HepG2 (cell line): ENCODE results near the gene S100A5. TPM values are rescaled to one million over a fixed set of nuclear protein-coding genes. Genes with fewer than 3 reads are reported as not detected.
A peak's percentile ranks its signal among the peaks of the same experiment; 100 is the strongest.

Experiments used
- AHR ChIP-seq: IDR thresholded peaks from 2 replicates; pipeline ENCODE4 v1.6.1; 2018; ENCODE audit warnings: missing genetic modification reagents, missing compliant biosample characterization
- CBX2 ChIP-seq, 2 experiments: fragments of 200-600 bp in 1 of 2; sonication (generic); formaldehyde crosslinking in 1 of 2; IDR thresholded peaks; 2 replicates each; pipeline versions ENCODE4 v1.7.0 to v1.8.1; 2018 to 2022; ENCODE audit warnings: low read depth in 2 of 2, low read length in 1 of 2, mild to moderate bottlenecking in 1 of 2, missing genetic modification reagents in 1 of 2
- DNMT1 ChIP-seq: sonication (generic); formaldehyde crosslinking; IDR thresholded peaks from 2 replicates; pipeline ENCODE4 v1.5.1; 2020; ENCODE audit warnings: mild to moderate bottlenecking, missing genetic modification reagents
- FOXM1 ChIP-seq: sonication (generic); formaldehyde crosslinking; IDR thresholded peaks from 2 replicates; pipeline ENCODE4 v1.5.0; 2020; ENCODE audit warnings: missing genetic modification reagents
- GFI1 ChIP-seq: sonication (generic); formaldehyde crosslinking; IDR thresholded peaks from 2 replicates; pipeline ENCODE4 v1.5.0; 2020; ENCODE audit warnings: missing genetic modification reagents, mild to moderate bottlenecking, borderline replicate concordance
- HMG20A ChIP-seq: IDR thresholded peaks from 2 replicates; pipeline ENCODE4 v1.6.1; 2016; ENCODE audit warnings: borderline replicate concordance
- JARID2 ChIP-seq: sonication (generic); formaldehyde crosslinking; IDR thresholded peaks from 2 replicates; pipeline ENCODE4 v1.8.1; 2023; ENCODE audit warnings: missing genetic modification reagents, inconsistent platforms; ENCODE audit not compliant: insufficient replicate concordance
- MTA3 ChIP-seq: sonication (generic); formaldehyde crosslinking; IDR thresholded peaks from 2 replicates; pipeline ENCODE4 v1.4.0; 2020; ENCODE audit warnings: missing genetic modification reagents
- SRY ChIP-seq: sonication (generic); formaldehyde crosslinking; IDR thresholded peaks from 2 replicates; pipeline ENCODE4 v1.8.0; 2022; ENCODE audit warnings: mild to moderate bottlenecking, missing genetic modification reagents
- ZNF670 ChIP-seq: sonication (generic); formaldehyde crosslinking; IDR thresholded peaks from 2 replicates; pipeline ENCODE4 v1.8.0; 2022; ENCODE audit warnings: mild to moderate bottlenecking, missing genetic modification reagents, borderline replicate concordance
- polyA plus RNA-seq, 8 experiments: library from polyadenylated mRNA; depleted of rRNA in 3 of 8; stranded (reverse) in 7 of 8; unstranded in 1 of 8; fragments of >200 nt; fragmentation: Illumina TruSeq in 4 of 8; extraction: Trizol in 4 of 8; gene quantifications; 2 replicates each; pipeline versions ENCODE4 v1.2.1 to v1.2.3, GENCODE V29; 2011 to 2016; ENCODE audit warnings: low read depth in 4 of 8, missing spikeins in 1 of 8, mixed read lengths in 1 of 8; ENCODE audit not compliant: insufficient read depth in 1 of 8
- total RNA-seq, 5 experiments: library from RNA; depleted of rRNA; stranded (reverse); fragments of >200 nt; fragmentation: Illumina TruSeq; extraction: Trizol; gene quantifications; 2 replicates each; pipeline ENCODE4 v1.2.3, GENCODE V29; 2016; ENCODE audit warnings: low read depth in 1 of 5
- TF ChIP-seq, protein P1 (sequence below): sonication (generic); formaldehyde crosslinking; IDR thresholded peaks from 2 replicates; pipeline ENCODE4 v1.9.0; 2021; ENCODE audit warnings: missing genetic modification reagents, borderline replicate concordance
- TF ChIP-seq, protein P2 (sequence below): sonication (generic); formaldehyde crosslinking; conservative IDR thresholded peaks from 2 replicates; pipeline ENCODE4 v1.8.0; 2022; ENCODE audit warnings: mild to moderate bottlenecking, moderate library complexity, missing genetic modification reagents
- TF ChIP-seq, protein P3 (sequence below): sonication (generic); formaldehyde crosslinking; IDR thresholded peaks from 2 replicates; pipeline ENCODE4 v1.4.0; 2020; ENCODE audit warnings: mild to moderate bottlenecking, missing genetic modification reagents
- TF ChIP-seq, protein P4 (sequence below): sonication (generic); formaldehyde crosslinking; IDR thresholded peaks from 2 replicates; pipeline ENCODE4 v1.4.0; 2020; ENCODE audit warnings: missing genetic modification reagents, borderline replicate concordance

S100A5 gene
- total and polyA plus RNA-seq, 2 of the 13 experiments (the other 11 are each of a cell fraction or from before 2014, with no cell fraction given) = not detected

DNA sequence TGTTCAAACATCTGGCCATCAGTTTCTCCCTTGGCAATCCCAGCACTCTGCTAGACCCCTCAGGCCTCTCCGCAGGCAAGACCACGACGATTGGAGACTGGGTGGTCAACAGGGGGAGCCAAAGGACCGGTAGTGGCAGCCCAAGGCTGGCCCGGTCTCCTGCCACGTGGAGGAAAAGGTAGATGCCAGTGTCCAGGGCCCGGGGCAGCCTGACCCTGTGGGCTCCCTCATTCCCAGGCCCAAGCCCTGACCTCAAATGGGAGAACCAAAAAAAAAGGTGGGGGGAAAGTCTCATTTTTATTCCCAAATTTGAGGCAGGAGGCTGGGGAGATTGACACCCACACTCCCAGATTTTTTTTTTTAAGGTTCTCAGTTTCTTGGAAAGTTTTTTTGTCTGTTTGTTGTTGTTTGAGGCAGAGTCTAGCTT lies 29.7 kb downstream of the S100A5 start (continued):
- TF ChIP-seq GFI1 (CRISPR knock-in tag) = no peak
- TF ChIP-seq MTA3 (CRISPR knock-in tag) = no peak
- TF ChIP-seq CBX2 (IDR thresholded peaks at IDR 0.05; ENCODE audit: low read depth, low read length) = no peak
- no peak for TF ChIP-seq CBX2 (CRISPR knock-in tag; IDR thresholded peaks at IDR 0.05; ENCODE audit: low read depth)
- no peak for TF ChIP-seq SRY (CRISPR knock-in tag)
- TF ChIP-seq DNMT1 = no peak
- TF ChIP-seq, protein P1, sequence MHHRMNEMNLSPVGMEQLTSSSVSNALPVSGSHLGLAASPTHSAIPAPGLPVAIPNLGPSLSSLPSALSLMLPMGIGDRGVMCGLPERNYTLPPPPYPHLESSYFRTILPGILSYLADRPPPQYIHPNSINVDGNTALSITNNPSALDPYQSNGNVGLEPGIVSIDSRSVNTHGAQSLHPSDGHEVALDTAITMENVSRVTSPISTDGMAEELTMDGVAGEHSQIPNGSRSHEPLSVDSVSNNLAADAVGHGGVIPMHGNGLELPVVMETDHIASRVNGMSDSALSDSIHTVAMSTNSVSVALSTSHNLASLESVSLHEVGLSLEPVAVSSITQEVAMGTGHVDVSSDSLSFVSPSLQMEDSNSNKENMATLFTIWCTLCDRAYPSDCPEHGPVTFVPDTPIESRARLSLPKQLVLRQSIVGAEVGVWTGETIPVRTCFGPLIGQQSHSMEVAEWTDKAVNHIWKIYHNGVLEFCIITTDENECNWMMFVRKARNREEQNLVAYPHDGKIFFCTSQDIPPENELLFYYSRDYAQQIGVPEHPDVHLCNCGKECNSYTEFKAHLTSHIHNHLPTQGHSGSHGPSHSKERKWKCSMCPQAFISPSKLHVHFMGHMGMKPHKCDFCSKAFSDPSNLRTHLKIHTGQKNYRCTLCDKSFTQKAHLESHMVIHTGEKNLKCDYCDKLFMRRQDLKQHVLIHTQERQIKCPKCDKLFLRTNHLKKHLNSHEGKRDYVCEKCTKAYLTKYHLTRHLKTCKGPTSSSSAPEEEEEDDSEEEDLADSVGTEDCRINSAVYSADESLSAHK (CRISPR knock-in tag) = no peak
- 0 out of 2 replicates have a peak, but pooled peaks have one; percentile 56 for TF ChIP-seq AHR (CRISPR knock-in tag)
- TF ChIP-seq, protein P2, sequence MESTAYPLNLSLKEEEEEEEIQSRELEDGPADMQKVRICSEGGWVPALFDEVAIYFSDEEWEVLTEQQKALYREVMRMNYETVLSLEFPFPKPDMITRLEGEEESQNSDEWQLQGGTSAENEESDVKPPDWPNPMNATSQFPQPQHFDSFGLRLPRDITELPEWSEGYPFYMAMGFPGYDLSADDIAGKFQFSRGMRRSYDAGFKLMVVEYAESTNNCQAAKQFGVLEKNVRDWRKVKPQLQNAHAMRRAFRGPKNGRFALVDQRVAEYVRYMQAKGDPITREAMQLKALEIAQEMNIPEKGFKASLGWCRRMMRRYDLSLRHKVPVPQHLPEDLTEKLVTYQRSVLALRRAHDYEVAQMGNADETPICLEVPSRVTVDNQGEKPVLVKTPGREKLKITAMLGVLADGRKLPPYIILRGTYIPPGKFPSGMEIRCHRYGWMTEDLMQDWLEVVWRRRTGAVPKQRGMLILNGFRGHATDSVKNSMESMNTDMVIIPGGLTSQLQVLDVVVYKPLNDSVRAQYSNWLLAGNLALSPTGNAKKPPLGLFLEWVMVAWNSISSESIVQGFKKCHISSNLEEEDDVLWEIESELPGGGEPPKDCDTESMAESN = peak; percentile 37; the same call in 1 of the 2 replicates
- TF ChIP-seq ZNF670 = no peak
- TF ChIP-seq, protein P3, sequence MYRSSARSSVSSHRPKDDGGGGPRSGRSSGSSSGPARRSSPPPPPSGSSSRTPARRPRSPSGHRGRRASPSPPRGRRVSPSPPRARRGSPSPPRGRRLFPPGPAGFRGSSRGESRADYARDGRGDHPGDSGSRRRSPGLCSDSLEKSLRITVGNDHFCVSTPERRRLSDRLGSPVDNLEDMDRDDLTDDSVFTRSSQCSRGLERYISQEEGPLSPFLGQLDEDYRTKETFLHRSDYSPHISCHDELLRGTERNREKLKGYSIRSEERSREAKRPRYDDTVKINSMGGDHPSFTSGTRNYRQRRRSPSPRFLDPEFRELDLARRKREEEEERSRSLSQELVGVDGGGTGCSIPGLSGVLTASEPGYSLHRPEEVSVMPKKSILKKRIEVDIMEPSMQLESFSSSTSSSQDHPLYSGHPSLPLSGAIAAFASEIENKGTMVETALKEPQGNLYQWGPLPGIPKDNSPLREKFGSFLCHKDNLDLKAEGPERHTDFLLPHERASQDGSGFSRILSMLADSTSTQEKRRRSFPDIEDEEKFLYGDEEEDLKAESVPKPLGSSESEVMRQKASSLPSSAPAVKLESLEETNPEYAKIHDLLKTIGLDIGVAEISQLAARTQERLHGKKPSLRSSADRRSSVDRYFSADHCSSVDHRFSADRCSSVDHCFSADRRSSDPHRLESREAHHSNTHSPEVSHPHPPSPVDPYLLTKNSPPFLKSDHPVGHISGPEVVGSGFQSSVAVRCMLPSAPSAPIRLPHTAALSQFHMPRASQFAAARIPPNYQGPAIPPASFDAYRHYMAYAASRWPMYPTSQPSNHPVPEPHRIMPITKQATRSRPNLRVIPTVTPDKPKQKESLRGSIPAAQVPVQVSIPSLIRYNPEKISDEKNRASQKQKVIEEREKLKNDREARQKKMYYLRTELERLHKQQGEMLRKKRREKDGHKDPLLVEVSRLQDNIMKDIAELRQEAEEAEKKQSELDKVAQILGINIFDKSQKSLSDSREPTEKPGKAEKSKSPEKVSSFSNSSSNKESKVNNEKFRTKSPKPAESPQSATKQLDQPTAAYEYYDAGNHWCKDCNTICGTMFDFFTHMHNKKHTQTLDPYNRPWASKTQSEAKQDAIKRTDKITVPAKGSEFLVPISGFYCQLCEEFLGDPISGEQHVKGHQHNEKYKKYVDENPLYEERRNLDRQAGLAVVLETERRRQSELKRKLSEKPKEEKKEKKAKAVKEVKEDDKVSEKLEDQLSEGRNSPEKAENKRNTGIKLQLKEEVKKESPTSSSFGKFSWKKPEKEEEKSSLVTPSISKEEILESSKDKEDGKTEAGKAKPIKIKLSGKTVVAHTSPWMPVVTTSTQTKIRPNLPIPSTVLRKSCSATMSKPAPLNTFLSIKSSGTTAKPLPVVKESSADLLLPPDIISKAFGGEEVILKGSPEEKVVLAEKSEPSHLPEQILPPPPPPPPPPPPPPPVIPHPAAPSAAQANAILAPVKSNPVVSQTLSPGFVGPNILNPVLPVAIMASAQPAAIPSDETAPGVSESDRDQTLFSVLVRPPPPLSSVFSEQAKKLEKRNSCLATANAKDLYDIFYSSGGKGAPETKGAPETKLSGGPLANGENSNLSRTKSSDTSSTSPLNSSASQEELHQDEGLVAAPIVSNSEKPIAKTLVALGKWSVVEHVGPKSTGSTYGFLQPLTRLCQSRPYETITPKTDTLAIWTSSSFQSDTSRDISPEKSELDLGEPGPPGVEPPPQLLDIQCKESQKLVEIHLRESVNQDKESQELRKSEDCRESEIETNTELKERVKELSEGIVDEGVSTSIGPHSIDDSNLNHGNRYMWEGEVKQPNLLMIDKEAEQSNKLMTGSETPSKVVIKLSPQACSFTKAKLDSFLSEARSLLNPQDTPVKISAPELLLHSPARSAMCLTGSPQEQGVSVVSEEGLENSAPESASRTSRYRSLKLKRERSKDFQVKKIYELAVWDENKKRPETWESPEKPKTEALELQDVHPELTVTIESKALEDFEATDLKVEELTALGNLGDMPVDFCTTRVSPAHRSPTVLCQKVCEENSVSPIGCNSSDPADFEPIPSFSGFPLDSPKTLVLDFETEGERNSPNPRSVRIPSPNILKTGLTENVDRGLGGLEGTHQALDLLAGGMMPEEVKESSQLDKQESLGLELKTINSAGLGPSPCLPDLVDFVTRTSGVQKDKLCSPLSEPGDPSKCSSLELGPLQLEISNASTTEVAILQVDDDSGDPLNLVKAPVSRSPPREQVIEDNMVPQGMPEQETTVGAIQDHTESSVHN (CRISPR knock-in tag) = no peak
- TF ChIP-seq FOXM1 = no peak
- TF ChIP-seq HMG20A (CRISPR knock-in tag) = no peak
- no peak for TF ChIP-seq JARID2 (CRISPR knock-in tag)
- TF ChIP-seq, protein P4, sequence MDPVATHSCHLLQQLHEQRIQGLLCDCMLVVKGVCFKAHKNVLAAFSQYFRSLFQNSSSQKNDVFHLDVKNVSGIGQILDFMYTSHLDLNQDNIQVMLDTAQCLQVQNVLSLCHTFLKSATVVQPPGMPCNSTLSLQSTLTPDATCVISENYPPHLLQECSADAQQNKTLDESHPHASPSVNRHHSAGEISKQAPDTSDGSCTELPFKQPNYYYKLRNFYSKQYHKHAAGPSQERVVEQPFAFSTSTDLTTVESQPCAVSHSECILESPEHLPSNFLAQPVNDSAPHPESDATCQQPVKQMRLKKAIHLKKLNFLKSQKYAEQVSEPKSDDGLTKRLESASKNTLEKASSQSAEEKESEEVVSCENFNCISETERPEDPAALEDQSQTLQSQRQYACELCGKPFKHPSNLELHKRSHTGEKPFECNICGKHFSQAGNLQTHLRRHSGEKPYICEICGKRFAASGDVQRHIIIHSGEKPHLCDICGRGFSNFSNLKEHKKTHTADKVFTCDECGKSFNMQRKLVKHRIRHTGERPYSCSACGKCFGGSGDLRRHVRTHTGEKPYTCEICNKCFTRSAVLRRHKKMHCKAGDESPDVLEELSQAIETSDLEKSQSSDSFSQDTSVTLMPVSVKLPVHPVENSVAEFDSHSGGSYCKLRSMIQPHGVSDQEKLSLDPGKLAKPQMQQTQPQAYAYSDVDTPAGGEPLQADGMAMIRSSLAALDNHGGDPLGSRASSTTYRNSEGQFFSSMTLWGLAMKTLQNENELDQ = no peak
